ENCODE measurements around the gene STK33.

GRCh38 chr11:8640267-8640906 lies 46.4 kb upstream of the STK33 start:
- TF ChIP-seq, protein P1, sequence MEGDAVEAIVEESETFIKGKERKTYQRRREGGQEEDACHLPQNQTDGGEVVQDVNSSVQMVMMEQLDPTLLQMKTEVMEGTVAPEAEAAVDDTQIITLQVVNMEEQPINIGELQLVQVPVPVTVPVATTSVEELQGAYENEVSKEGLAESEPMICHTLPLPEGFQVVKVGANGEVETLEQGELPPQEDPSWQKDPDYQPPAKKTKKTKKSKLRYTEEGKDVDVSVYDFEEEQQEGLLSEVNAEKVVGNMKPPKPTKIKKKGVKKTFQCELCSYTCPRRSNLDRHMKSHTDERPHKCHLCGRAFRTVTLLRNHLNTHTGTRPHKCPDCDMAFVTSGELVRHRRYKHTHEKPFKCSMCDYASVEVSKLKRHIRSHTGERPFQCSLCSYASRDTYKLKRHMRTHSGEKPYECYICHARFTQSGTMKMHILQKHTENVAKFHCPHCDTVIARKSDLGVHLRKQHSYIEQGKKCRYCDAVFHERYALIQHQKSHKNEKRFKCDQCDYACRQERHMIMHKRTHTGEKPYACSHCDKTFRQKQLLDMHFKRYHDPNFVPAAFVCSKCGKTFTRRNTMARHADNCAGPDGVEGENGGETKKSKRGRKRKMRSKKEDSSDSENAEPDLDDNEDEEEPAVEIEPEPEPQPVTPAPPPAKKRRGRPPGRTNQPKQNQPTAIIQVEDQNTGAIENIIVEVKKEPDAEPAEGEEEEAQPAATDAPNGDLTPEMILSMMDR (IDR thresholded peaks at IDR 0.05; ENCODE audit: low read length) = no peak
- TF ChIP-seq EZH2 (IDR thresholded peaks at IDR 0.05; ENCODE audit: borderline replicate concordance, low read length) = no peak
